Lung (tissue), 12 donors: ENCODE measurements around the gene TRIM7. TPM values are rescaled to one million over a fixed set of nuclear protein-coding genes. Genes with fewer than 3 reads are reported as not detected.

Experiments used
- ATAC-seq: fragments of 200-7000 bp; cut with Tn5 transposase; one replicate; pipeline ENCODE4 v1.9.1; 2020; ENCODE audit warnings: moderate number of reproducible peaks; ENCODE audit not compliant: insufficient read depth, low FRiP score
- DNase-seq, 3 donors: peaks; one replicate each; pipeline ENCODE4 v3.0.0-alpha.2; 2013 to 2017
- H3K27ac ChIP-seq, 2 donors: one replicate each; pipeline ENCODE4 v1.5.1; 2013; ENCODE audit warnings: mild to moderate bottlenecking in 2 of 2, moderate library complexity in 2 of 2, control low read depth in 1 of 2, inconsistent platforms in 1 of 2, low read depth in 1 of 2, low read length in 1 of 2
- H3K27me3 ChIP-seq, 3 donors: one replicate each; pipeline ENCODE4 v1.5.1; 2013; ENCODE audit warnings: low read length in 2 of 3; ENCODE audit not compliant: control insufficient read depth in 3 of 3, insufficient read depth in 3 of 3
- H3K36me3 ChIP-seq, 4 donors: one replicate each; pipeline ENCODE4 v1.5.1; 2013; ENCODE audit warnings: low read length in 4 of 4, mild to moderate bottlenecking in 1 of 4, moderate library complexity in 1 of 4; ENCODE audit not compliant: control insufficient read depth in 4 of 4, insufficient read depth in 4 of 4
- H3K4me1 ChIP-seq, 5 donors: one replicate each; pipeline ENCODE4 v1.5.1; 2013; ENCODE audit warnings: low read length in 5 of 5, mild to moderate bottlenecking in 2 of 5, moderate library complexity in 1 of 5; ENCODE audit not compliant: control insufficient read depth in 5 of 5, insufficient read depth in 5 of 5
- H3K4me3 ChIP-seq: one replicate; pipeline ENCODE4 v1.5.1; 2013; ENCODE audit warnings: mild to moderate bottlenecking, control low read depth, moderate library complexity
- H3K9ac ChIP-seq, 2 donors: one replicate each; pipeline ENCODE4 v1.5.1; 2013; ENCODE audit warnings: low read length in 2 of 2, control low read depth in 1 of 2; ENCODE audit not compliant: insufficient read depth in 1 of 2
- H3K9me3 ChIP-seq, 4 donors: one replicate each; pipeline ENCODE4 v1.5.1; 2013; ENCODE audit warnings: low read length in 3 of 4, mild to moderate bottlenecking in 1 of 4, moderate library complexity in 1 of 4; ENCODE audit not compliant: control insufficient read depth in 4 of 4, insufficient read depth in 3 of 4
- WGBS, 2 donors: extraction: QIAGEN DNeasy Blood & Tissue Kit; methylation state at CpG; one replicate each; pipeline ENCODE4 v1.1.7; 2013; 5-methylcytosine and 5-hydroxymethylcytosine counted together
- polyA plus RNA-seq, 2 donors: library from polyadenylated mRNA; stranded (reverse); fragments of 200-250 nt; gene quantifications; one replicate each; pipeline ENCODE4 v1.2.1, GENCODE V29; 2013
- total RNA-seq, 2 donors: library from RNA; depleted of rRNA in 1 of 2; stranded (reverse); fragments of >200 nt in 1 of 2; gene quantifications; one replicate each; pipeline ENCODE4 v1.2.1, GENCODE V29; 2014 to 2021
- TF ChIP-seq, protein P1 (sequence below): IDR thresholded peaks from 2 replicates; pipeline ENCODE4 v1.5.1; 2012; ENCODE audit warnings: mild to moderate bottlenecking; ENCODE audit errors: control extremely low read depth, extremely low read depth
- donor health status: control.
- donor health status: control.
- donor health status: Bipolar disorder and iron deficiency.
- donor health status: healthy.
- donor health status: DM: yes; HTN: yes; CAD: no.

Gene TRIM7
- total and polyA plus RNA-seq, 4 donors = 0.46 to 3.8 (median 2.4) TPM

DNA sequence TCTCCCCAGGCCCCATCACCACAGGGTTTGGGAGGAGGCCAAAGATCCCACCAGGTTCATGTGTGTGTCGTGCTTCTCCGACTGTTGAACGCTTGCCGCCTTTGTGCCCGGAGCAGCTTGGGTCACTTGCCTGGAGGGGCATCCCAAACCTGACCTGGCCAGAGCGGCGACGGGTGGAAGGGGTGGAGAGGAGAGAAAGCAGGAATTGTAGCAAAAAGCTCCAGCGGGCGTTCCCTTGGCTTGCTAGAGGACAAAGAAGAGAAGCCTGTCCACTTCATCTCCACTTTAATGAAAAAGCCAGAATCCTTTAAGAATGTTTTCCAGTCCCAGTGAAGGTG is 15.2 kb upstream of the TRIM7 start:
- WGBS, 2 donors = 89 to 93% methylated on average over 10 of the region's 10 CpGs
- peaks cover 0 to 26% (median 19%) of the 10 kb centered on the region in 3 donors for H3K27me3 ChIP-seq
- H3K27ac ChIP-seq = no peak overlapping the region
- DNase-seq (no peak), ATAC-seq (no peak)
- H3K9ac ChIP-seq = no peak overlapping the region
- TF ChIP-seq, protein P1, sequence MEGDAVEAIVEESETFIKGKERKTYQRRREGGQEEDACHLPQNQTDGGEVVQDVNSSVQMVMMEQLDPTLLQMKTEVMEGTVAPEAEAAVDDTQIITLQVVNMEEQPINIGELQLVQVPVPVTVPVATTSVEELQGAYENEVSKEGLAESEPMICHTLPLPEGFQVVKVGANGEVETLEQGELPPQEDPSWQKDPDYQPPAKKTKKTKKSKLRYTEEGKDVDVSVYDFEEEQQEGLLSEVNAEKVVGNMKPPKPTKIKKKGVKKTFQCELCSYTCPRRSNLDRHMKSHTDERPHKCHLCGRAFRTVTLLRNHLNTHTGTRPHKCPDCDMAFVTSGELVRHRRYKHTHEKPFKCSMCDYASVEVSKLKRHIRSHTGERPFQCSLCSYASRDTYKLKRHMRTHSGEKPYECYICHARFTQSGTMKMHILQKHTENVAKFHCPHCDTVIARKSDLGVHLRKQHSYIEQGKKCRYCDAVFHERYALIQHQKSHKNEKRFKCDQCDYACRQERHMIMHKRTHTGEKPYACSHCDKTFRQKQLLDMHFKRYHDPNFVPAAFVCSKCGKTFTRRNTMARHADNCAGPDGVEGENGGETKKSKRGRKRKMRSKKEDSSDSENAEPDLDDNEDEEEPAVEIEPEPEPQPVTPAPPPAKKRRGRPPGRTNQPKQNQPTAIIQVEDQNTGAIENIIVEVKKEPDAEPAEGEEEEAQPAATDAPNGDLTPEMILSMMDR = no peak
- H3K36me3 ChIP-seq = no peaks in the 10 kb centered on the region
- no peaks in the 10 kb centered on the region for H3K9me3 ChIP-seq
- peaks cover 0 to 39% (median 13%) of the 10 kb centered on the region in 5 donors for H3K4me1 ChIP-seq
- H3K4me3 ChIP-seq = no peak overlapping the region

DNA sequence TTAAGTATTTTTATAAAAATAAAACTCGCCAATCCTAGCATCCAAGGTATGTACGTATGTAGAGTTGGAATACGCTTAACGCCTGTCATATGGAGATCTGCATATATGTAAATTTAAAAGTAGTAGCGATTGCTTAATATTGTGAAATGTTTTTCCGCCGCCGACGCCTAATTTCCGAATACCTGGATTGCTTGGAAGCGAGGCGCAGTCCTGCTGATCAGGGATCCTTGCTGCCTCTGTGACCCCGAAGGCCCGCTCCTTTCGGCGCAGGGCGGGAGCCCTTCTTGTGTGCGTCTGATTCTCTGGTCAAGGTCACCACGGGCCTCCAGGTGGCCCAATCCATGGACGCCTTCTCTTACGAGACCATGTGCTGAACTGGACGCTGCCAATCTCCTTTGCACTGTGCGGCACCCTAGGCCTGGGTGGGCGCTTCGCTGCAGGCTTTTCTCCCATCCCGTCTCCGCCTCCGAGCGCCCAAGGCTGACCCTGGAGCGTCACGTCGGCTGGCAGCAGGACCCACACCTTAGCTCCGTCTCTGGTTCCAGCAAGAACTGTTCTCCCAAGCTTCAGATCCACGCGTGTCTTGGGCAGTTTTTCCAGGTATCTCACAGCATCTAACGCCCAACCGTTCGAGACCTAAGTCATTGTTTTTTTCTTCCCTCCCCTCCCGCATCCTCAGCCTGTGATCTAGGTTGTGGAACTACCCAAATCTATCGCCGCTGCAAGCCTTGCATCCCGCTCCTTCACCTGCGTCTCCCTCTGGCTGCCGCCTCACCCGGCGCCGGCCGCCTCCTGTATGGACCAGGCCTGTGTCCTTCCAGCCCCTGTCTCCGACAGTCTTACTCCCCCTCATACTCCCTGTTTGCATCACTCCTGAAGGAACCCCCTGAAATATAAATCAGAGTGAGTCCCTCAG is 14.5 kb upstream of the TRIM7 start:
- Histone ChIP-seq H3K27ac (no peak overlapping the region), H3K36me3 (no peaks in the 10 kb centered on the region), H3K4me3 (no peak overlapping the region), H3K9ac (no peak overlapping the region), H3K27me3 (peaks cover 0 to 26% (median 19%) of the 10 kb centered on the region in 3 donors), H3K4me1 (peaks cover 0 to 34% (median 8%) of the 10 kb centered on the region in 5 donors), H3K9me3 (no peaks in the 10 kb centered on the region)
- DNase-seq (no peak), ATAC-seq (no peak)
- TF ChIP-seq, protein P1 = no peak
- WGBS, 2 donors = 59 to 70% methylated on average over 49 of the region's 49 CpGs

DNA sequence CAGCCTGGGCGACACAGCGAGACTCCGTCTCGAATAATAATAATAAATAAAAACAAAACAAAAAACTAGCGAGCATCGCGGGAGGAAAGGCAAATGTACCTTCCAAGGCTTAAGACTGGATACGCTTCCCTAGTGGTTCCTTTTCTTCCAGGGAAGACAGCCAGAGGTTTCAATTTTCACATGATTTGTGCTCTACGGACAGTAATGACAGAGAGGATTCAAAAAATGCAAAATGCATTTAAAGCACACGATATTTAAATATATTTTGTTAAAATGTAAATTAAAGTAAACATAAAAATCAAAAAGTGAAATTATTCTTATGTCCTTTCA is 13.8 kb upstream of the TRIM7 start:
- TF ChIP-seq, protein P1 = no peak
- Histone ChIP-seq H3K36me3 (no peaks in the 10 kb centered on the region), H3K4me1 (peaks cover 0 to 27% (median 6%) of the 10 kb centered on the region in 5 donors), H3K27ac (no peak overlapping the region), H3K9me3 (no peaks in the 10 kb centered on the region), H3K9ac (no peak overlapping the region), H3K27me3 (peaks cover 0 to 26% (median 23%) of the 10 kb centered on the region in 3 donors), H3K4me3 (no peak overlapping the region)
- ATAC-seq (no peak), DNase-seq (no peak)
- WGBS, 2 donors = 30 to 33% methylated on average over 10 of the region's 10 CpGs
